ENCODE data around the gene WASF3. TPM values are rescaled to one million over a fixed set of nuclear protein-coding genes. Genes with fewer than 3 reads are reported as not detected.

WASF3 gene
- total and polyA plus RNA-seq, 12 donors, result 12.6 to 63.3 (median 37.6) TPM

GRCh38 chr13:26716984-26717383 is 159.5 kb downstream of the WASF3 start:
- no peak for DNase-seq
- intact Hi-C loops (cut with DNase I), result no loop called here
- Histone ChIP-seq H3K36me3 (replicated peaks in 1 of 2) (no peaks in the 10 kb centered on the region), H3K9me3 (replicated peaks in 1 of 3) (no peaks in the 10 kb centered on the region), H3K4me1 (replicated peaks in 1 of 2) (no peaks in the 10 kb centered on the region), H3K27me3 (no peaks in the 10 kb centered on the region), H3K27ac (no peak overlapping the region), H3K4me3 (no peak overlapping the region)
- WGBS, 4 donors, result 81 to 97% (median 88%) methylated on average over 3 of the region's 3 CpGs
- TF ChIP-seq, protein P1, sequence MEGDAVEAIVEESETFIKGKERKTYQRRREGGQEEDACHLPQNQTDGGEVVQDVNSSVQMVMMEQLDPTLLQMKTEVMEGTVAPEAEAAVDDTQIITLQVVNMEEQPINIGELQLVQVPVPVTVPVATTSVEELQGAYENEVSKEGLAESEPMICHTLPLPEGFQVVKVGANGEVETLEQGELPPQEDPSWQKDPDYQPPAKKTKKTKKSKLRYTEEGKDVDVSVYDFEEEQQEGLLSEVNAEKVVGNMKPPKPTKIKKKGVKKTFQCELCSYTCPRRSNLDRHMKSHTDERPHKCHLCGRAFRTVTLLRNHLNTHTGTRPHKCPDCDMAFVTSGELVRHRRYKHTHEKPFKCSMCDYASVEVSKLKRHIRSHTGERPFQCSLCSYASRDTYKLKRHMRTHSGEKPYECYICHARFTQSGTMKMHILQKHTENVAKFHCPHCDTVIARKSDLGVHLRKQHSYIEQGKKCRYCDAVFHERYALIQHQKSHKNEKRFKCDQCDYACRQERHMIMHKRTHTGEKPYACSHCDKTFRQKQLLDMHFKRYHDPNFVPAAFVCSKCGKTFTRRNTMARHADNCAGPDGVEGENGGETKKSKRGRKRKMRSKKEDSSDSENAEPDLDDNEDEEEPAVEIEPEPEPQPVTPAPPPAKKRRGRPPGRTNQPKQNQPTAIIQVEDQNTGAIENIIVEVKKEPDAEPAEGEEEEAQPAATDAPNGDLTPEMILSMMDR (IDR thresholded peaks at IDR 0.05), result no peak
- no peak for TF ChIP-seq POLR2A (IDR thresholded peaks at IDR 0.05)

DNA sequence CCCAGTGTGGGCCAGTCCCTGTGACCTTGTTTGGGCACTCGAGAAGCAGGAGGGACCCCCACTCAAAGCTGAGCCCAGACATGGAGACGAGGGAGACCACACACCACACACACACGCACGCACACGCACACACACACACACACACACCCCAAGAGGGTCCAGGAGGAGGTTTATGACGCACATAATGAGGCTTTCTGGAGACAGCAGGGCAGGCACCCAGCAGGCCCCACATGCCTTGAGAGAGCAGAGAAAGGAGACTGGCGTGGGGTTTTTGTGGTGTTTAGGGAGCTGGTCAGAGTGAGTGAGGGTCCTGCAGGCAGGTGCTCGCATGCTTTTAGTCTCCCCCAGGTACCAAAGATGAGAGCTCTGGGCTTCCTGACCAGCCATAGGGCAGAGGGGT is 160.7 kb downstream of the WASF3 start:
- H3K4me3 ChIP-seq, result no peak overlapping the region
- TF ChIP-seq POLR2A (IDR thresholded peaks at IDR 0.05), result no peak
- TF ChIP-seq, protein P1 (IDR thresholded peaks at IDR 0.05), result no peak
- WGBS, 4 donors, result 62 to 88% (median 78%) methylated on average over 3 to 8 of the region's 8 CpGs

DNA sequence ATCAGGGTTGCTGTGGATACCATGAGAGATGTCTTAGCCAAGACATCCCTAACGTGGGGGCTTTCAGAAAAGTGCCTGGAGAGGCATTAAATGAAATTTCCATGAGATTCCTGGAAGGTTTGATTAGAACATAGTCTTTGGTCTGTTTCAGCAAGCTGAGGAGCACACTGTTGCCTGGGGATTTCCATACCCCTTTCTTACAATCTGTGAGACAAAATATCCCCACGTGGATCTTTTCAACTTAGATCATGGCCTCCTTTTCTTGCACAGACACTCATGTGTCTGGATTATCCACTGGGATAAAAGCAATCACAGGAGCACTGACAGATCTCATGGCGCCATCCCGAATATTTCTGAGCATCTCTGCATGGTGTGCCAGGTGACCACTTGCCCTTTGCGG is 161.4 kb downstream of the WASF3 start:
- no peaks in the 10 kb centered on the region for H3K27me3 ChIP-seq
- no peaks in the 10 kb centered on the region for H3K9me3 ChIP-seq (replicated peaks in 1 of 3)
- no peak overlapping the region for H3K27ac ChIP-seq
- no peak overlapping the region for H3K4me3 ChIP-seq
- intact Hi-C loops (cut with DNase I), result no loop called here
- WGBS, 4 donors, result 76 to 87% (median 81%) methylated on average over 5 of the region's 5 CpGs
- no peak for DNase-seq
- TF ChIP-seq, protein P1 (IDR thresholded peaks at IDR 0.05), result no peak
- no peak for TF ChIP-seq POLR2A (IDR thresholded peaks at IDR 0.05)
- H3K4me1 ChIP-seq (replicated peaks in 1 of 2), result no peaks in the 10 kb centered on the region
- H3K36me3 ChIP-seq (replicated peaks in 1 of 2), result no peaks in the 10 kb centered on the region

More for the DNA sequence above, 160.7 kb downstream of the WASF3 start:
- intact Hi-C loops (cut with DNase I), result no loop called here
- Histone ChIP-seq H3K27me3 (no peaks in the 10 kb centered on the region), H3K4me1 (replicated peaks in 1 of 2) (no peaks in the 10 kb centered on the region), H3K9me3 (replicated peaks in 1 of 3) (no peaks in the 10 kb centered on the region), H3K36me3 (replicated peaks in 1 of 2) (no peaks in the 10 kb centered on the region), H3K27ac (no peak overlapping the region)
- DNase-seq, result no peak

- H3K9me3 ChIP-seq (replicated peaks in 1 of 3), result no peaks in the 10 kb centered on the region
- 44 to 65% (median 50%) methylated on average over 4 to 5 of the region's 5 CpGs for WGBS, 4 donors
- no peak for DNase-seq
- TF ChIP-seq, protein P1 (IDR thresholded peaks at IDR 0.05), result no peak
- no peak for TF ChIP-seq POLR2A (IDR thresholded peaks at IDR 0.05)
- no peaks in the 10 kb centered on the region for H3K4me1 ChIP-seq (replicated peaks in 1 of 2)
- intact Hi-C loops (cut with DNase I), result no loop called here
- no peaks in the 10 kb centered on the region for H3K36me3 ChIP-seq (replicated peaks in 1 of 2)
- H3K27me3 ChIP-seq, result no peaks in the 10 kb centered on the region
- H3K27ac ChIP-seq, result no peak overlapping the region
- no peak overlapping the region for H3K4me3 ChIP-seq
Observed at GRCh38 chr13:26719356-26719945, 162.0 kb downstream of the WASF3 start.
